D341Med (cell line): Measurements from ENCODE around the gene RFPL3.
"Not testable (repeated sequence)": the region's sequence is repeated elsewhere in the genome, so short reads cannot be mapped to it uniquely, and the experiment has no call there.

ENCODE experiments used
- DNase-seq: peaks from one replicate; pipeline ENCODE4 v3.0.0; 2012; ENCODE audit warnings: low spot score

The RFPL3 gene

GRCh38 chr22:32331236-32331917 is 26.3 kb upstream of the RFPL3 start:
- DNase-seq: no peak

- DNase-seq: no peak
These were observed 25.5 kb upstream of the RFPL3 start for GRCh38 chr22:32331918-32332725.

- DNase-seq: no peak
These were observed 24.4 kb upstream of the RFPL3 start for GRCh38 chr22:32333141-32333768.

GRCh38 chr22:32333769-32334659 is 23.7 kb upstream of the RFPL3 start:
- DNase-seq: peak; percentile 4

- no peak for DNase-seq
These were observed 22.9 kb upstream of the RFPL3 start for GRCh38 chr22:32334660-32335365.

- no peak for DNase-seq
These were observed 22.2 kb upstream of the RFPL3 start for GRCh38 chr22:32335471-32335870.

GRCh38 chr22:32336121-32336603 is 21.5 kb upstream of the RFPL3 start:
- DNase-seq: no peak

GRCh38 chr22:32336771-32337424 is 20.8 kb upstream of the RFPL3 start:
- DNase-seq: no peak

GRCh38 chr22:32337425-32337824 is 20.2 kb upstream of the RFPL3 start:
- DNase-seq: not testable (repeated sequence)

GRCh38 chr22:32338757-32339156 is 18.9 kb upstream of the RFPL3 start:
- DNase-seq: no peak

GRCh38 chr22:32339190-32340012 is 18.3 kb upstream of the RFPL3 start:
- no peak for DNase-seq

- no peak for DNase-seq
These were observed 17.3 kb upstream of the RFPL3 start for GRCh38 chr22:32340411-32340810.

GRCh38 chr22:32341122-32341740 is 16.4 kb upstream of the RFPL3 start:
- DNase-seq: no peak

- DNase-seq: no peak
These were observed 14.7 kb upstream of the RFPL3 start for GRCh38 chr22:32342977-32343376.

GRCh38 chr22:32343941-32344340 is 13.7 kb upstream of the RFPL3 start:
- no peak for DNase-seq

GRCh38 chr22:32348031-32348611 is 9.5 kb upstream of the RFPL3 start:
- no peak for DNase-seq

GRCh38 chr22:32351875-32352274 is 5.8 kb upstream of the RFPL3 start:
- not testable (repeated sequence) for DNase-seq

GRCh38 chr22:32352681-32353080 is 5.0 kb upstream of the RFPL3 start:
- no peak for DNase-seq

GRCh38 chr22:32353292-32353691 is 4.4 kb upstream of the RFPL3 start:
- DNase-seq: no peak
